HepG2 (cell line): Measurements from ENCODE around the gene SMAD7. TPM values are rescaled to one million over a fixed set of nuclear protein-coding genes. Genes with fewer than 3 reads are reported as not detected.
A peak's percentile ranks its signal among the peaks of the same experiment; 100 is the strongest.

Source experiments
- DNMT3B ChIP-seq: conservative IDR thresholded peaks from 2 replicates; pipeline ENCODE4 v1.6.1; 2016; ENCODE audit warnings: missing biosample characterization, control low read depth
- FOXA3 ChIP-seq: IDR thresholded peaks from 2 replicates; pipeline ENCODE4 v1.6.1; 2016; ENCODE audit warnings: missing genetic modification reagents, missing compliant biosample characterization
- MAZ ChIP-seq, 2 experiments: sonication (generic) in 1 of 2; formaldehyde crosslinking in 1 of 2; IDR thresholded peaks; 2 replicates each; pipeline versions ENCODE4 v1.5.0 to v1.6.1; 2012 to 2020; ENCODE audit warnings: low read depth in 2 of 2, mild to moderate bottlenecking in 2 of 2, borderline replicate concordance in 1 of 2, improper control_type of control experiment in 1 of 2, low read length in 1 of 2, missing genetic modification reagents in 1 of 2, moderate library complexity in 1 of 2
- MIXL1 ChIP-seq: IDR thresholded peaks from 2 replicates; pipeline ENCODE4 v1.6.1; 2016
- MTA1 ChIP-seq: sonication (generic); formaldehyde crosslinking; IDR thresholded peaks from 2 replicates; pipeline ENCODE4 v1.4.0; 2020; ENCODE audit warnings: missing genetic modification reagents, mild to moderate bottlenecking, borderline replicate concordance
- REXO4 ChIP-seq: sonication (generic); formaldehyde crosslinking; IDR thresholded peaks from 2 replicates; pipeline ENCODE4 v1.8.0; 2022; ENCODE audit warnings: missing genetic modification reagents, mild to moderate bottlenecking, borderline replicate concordance
- SMARCE1 ChIP-seq: fragments of 450-650 bp; IDR thresholded peaks from 2 replicates; pipeline ENCODE4 v1.6.1; 2017; ENCODE audit warnings: borderline replicate concordance
- ZNF235 ChIP-seq: sonication (generic); formaldehyde crosslinking; IDR thresholded peaks from 2 replicates; pipeline ENCODE4 v1.8.1; 2023; ENCODE audit warnings: mild to moderate bottlenecking, missing genetic modification reagents, borderline replicate concordance
- ZNF318 ChIP-seq: sonication (generic); formaldehyde crosslinking; IDR thresholded peaks from 2 replicates; pipeline ENCODE4 v1.4.0; 2020; ENCODE audit warnings: mild to moderate bottlenecking, missing genetic modification reagents
- ZNF607 ChIP-seq: sonication (generic); formaldehyde crosslinking; IDR thresholded peaks from 2 replicates; pipeline ENCODE4 v1.5.1; 2020; ENCODE audit warnings: missing genetic modification reagents, mild to moderate bottlenecking, borderline replicate concordance
- ZNF672 ChIP-seq: sonication (generic); formaldehyde crosslinking; IDR thresholded peaks from 2 replicates; pipeline ENCODE4 v1.8.1; 2022; ENCODE audit warnings: missing genetic modification reagents
- polyA plus RNA-seq, 8 experiments: library from polyadenylated mRNA; depleted of rRNA in 3 of 8; stranded (reverse) in 7 of 8; unstranded in 1 of 8; fragments of >200 nt; fragmentation: Illumina TruSeq in 4 of 8; extraction: Trizol in 4 of 8; gene quantifications; 2 replicates each; pipeline versions ENCODE4 v1.2.1 to v1.2.3, GENCODE V29; 2011 to 2016; ENCODE audit warnings: low read depth in 4 of 8, missing spikeins in 1 of 8, mixed read lengths in 1 of 8; ENCODE audit not compliant: insufficient read depth in 1 of 8
- total RNA-seq, 5 experiments: library from RNA; depleted of rRNA; stranded (reverse); fragments of >200 nt; fragmentation: Illumina TruSeq; extraction: Trizol; gene quantifications; 2 replicates each; pipeline ENCODE4 v1.2.3, GENCODE V29; 2016; ENCODE audit warnings: low read depth in 1 of 5
- TF ChIP-seq, protein P1 (sequence below): IDR thresholded peaks from 2 replicates; pipeline ENCODE4 v1.6.1; 2016; ENCODE audit warnings: low read depth, missing genetic modification reagents, missing compliant biosample characterization

The SMAD7 gene
- total and polyA plus RNA-seq, 2 of the 13 experiments (the other 11 are each of a cell fraction or from before 2014, with no cell fraction given): 17.4 to 24.7 TPM

- TF ChIP-seq ZNF318 (CRISPR knock-in tag) (no peak), DNMT3B (CRISPR knock-in tag) (0 out of 2 replicates have a peak, but pooled peaks have one; percentile 21), MIXL1 (CRISPR knock-in tag) (peak; percentile 80), FOXA3 (CRISPR knock-in tag) (peak; percentile 88), ZNF235 (CRISPR knock-in tag) (no peak), MAZ (IDR thresholded peaks at IDR 0.05; ENCODE audit: borderline replicate concordance, low read depth, low read length) (peak; percentile 43; the same call in 1 of the 2 replicates), MAZ (CRISPR knock-in tag; IDR thresholded peaks at IDR 0.05; ENCODE audit: low read depth) (no peak), MTA1 (CRISPR knock-in tag) (no peak), ZNF607 (CRISPR knock-in tag) (0 out of 2 replicates have a peak, but pooled peaks have one; percentile 31), REXO4 (no peak), SMARCE1 (no peak), ZNF672 (CRISPR knock-in tag) (no peak)
- TF ChIP-seq, protein P1, sequence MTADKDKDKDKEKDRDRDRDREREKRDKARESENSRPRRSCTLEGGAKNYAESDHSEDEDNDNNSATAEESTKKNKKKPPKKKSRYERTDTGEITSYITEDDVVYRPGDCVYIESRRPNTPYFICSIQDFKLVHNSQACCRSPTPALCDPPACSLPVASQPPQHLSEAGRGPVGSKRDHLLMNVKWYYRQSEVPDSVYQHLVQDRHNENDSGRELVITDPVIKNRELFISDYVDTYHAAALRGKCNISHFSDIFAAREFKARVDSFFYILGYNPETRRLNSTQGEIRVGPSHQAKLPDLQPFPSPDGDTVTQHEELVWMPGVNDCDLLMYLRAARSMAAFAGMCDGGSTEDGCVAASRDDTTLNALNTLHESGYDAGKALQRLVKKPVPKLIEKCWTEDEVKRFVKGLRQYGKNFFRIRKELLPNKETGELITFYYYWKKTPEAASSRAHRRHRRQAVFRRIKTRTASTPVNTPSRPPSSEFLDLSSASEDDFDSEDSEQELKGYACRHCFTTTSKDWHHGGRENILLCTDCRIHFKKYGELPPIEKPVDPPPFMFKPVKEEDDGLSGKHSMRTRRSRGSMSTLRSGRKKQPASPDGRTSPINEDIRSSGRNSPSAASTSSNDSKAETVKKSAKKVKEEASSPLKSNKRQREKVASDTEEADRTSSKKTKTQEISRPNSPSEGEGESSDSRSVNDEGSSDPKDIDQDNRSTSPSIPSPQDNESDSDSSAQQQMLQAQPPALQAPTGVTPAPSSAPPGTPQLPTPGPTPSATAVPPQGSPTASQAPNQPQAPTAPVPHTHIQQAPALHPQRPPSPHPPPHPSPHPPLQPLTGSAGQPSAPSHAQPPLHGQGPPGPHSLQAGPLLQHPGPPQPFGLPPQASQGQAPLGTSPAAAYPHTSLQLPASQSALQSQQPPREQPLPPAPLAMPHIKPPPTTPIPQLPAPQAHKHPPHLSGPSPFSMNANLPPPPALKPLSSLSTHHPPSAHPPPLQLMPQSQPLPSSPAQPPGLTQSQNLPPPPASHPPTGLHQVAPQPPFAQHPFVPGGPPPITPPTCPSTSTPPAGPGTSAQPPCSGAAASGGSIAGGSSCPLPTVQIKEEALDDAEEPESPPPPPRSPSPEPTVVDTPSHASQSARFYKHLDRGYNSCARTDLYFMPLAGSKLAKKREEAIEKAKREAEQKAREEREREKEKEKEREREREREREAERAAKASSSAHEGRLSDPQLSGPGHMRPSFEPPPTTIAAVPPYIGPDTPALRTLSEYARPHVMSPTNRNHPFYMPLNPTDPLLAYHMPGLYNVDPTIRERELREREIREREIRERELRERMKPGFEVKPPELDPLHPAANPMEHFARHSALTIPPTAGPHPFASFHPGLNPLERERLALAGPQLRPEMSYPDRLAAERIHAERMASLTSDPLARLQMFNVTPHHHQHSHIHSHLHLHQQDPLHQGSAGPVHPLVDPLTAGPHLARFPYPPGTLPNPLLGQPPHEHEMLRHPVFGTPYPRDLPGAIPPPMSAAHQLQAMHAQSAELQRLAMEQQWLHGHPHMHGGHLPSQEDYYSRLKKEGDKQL (CRISPR knock-in tag): 0 out of 2 replicates have a peak, but pooled peaks have one; percentile 14
Observed at GRCh38 chr18:48946329-48946835, 4.4 kb downstream of the SMAD7 start (continued).
